ENCODE data around the gene ST3GAL5.

DNA sequence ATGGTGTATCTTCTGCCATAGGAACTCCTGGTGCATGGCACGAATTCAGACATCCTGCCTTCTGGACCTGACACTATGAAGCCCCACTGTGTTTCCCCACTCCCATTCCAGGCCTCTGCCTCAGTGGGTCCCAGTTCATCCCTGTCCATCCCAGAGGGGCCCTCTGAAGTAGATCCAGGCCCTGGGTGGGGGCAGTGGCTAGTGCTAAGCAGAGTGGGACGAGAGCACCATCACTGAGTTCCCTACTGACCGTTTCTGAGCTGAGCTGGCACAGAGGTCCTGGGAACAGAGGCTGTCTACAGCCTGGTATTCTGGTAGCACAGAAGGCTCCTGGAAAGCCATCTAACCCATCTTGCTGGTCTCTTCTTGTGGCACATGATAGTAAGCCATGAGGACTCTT lies 81.0 kb downstream of the ST3GAL5 start:
- TF ChIP-seq, protein P1, sequence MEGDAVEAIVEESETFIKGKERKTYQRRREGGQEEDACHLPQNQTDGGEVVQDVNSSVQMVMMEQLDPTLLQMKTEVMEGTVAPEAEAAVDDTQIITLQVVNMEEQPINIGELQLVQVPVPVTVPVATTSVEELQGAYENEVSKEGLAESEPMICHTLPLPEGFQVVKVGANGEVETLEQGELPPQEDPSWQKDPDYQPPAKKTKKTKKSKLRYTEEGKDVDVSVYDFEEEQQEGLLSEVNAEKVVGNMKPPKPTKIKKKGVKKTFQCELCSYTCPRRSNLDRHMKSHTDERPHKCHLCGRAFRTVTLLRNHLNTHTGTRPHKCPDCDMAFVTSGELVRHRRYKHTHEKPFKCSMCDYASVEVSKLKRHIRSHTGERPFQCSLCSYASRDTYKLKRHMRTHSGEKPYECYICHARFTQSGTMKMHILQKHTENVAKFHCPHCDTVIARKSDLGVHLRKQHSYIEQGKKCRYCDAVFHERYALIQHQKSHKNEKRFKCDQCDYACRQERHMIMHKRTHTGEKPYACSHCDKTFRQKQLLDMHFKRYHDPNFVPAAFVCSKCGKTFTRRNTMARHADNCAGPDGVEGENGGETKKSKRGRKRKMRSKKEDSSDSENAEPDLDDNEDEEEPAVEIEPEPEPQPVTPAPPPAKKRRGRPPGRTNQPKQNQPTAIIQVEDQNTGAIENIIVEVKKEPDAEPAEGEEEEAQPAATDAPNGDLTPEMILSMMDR (IDR thresholded peaks at IDR 0.05) = no peak
- TF ChIP-seq POLR2A (IDR thresholded peaks at IDR 0.05) = no peak

Data from prostate gland (tissue), 2 donors.